Stimulated activated CD4-positive, alpha-beta T cell treated with anti-CD3 and anti-CD28 coated beads, Interleukin-2, amount 100 ng/mL, for 48 hours (primary cell): ENCODE measurements around the gene BICRAL.
"Not testable (repeated sequence)": the region's sequence is repeated elsewhere in the genome, so short reads cannot be mapped to it uniquely, and the experiment has no call there.

Experiments used
- DNase-seq, 2 donors: peaks; one replicate each; pipeline ENCODE4 v3.0.0-alpha.2; 2020

Gene BICRAL

DNA sequence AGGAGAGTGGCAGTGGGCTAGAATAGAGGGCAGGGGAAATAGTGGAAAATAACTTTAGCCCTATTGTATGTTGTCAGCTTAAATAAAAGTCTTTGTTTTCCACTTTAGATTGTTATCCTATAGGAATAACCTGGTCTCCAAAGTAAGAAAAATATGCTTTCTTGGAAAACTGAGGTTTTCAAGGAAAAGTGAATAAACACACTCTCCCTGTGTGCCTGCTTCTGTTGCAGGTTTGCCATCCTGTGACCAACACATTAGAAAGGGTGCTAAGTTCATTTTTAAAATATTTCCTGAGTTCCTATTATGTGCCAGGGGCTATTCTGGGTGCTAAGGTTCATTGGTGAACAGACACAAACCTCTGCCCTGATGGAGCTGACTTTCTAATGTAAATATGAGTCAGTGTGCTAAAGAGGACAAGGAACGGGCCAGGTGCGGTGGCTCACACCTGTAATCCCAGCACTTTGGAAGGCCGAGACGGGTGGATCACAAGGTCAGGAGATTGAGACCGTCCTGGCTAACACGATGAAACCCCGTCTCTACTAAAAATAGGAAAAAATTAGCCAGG is 23.5 kb downstream of the BICRAL start:
- no peak for DNase-seq

DNA sequence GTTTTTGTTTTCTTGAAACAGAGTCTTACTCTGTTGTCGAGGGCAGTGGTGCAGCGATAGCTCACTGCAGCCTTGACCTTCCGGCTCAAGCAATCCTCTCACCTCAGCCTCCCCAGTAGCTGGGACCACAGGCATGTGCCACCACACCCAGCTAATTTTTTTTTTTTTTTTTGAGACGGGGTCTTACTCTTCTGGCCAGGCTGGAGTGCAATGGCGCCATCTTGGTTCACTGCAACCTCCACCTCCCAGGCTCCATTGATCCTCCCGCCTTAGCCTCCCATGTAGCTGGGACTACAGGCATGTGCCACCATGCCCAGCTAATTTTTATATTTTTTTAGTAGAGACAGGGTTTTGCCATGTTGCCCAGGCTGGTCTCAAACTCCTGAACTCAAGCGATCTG is 24.5 kb downstream of the BICRAL start:
- DNase-seq: not testable (repeated sequence)

DNA sequence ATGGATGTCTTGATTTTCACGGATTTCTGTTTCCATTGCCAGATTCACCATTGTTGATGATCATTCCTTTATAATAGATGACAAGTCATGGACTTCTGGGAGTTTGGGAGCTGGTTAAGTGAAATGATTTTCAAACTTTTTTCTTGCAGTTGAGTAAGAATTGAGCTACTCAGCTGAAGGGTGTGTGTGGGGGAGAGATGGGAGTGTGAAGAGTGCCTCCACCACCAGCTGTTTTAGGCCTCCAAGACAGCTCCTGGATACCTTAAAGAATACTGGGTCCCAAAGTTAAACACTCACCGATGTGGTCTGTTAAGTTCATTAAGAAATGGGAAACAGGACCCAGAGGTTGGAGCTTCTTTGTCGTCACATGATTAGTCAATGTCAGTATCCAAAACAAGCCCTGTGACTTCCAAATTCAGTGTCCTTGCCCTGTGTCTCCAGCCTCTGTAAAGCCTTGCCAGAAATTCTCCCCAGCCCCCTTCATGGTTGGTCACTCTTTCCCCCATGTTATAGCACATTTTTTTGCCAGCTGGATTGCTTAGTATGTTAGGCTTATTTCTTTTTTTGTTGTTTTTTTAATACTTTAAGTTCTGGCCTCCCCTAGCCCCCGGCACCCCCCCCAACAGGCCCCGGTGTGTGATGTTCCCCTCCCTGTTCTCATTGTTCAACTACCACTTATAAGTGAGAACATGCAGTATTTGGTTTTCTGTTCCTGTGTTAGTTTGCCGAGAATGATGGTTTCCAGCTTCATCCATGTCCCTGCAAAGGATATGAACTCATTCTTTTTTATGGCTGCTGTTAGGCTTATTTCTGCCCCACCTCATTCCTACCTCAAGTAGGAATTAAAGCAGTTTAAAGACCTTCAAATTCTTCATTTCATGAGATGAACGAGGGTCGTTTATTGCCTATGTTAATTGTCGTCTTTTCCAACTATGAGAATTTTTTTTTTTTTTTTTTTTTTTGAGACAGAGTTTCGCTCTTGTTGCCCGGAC is 26.9 kb downstream of the BICRAL start:
- DNase-seq: no peak

DNA sequence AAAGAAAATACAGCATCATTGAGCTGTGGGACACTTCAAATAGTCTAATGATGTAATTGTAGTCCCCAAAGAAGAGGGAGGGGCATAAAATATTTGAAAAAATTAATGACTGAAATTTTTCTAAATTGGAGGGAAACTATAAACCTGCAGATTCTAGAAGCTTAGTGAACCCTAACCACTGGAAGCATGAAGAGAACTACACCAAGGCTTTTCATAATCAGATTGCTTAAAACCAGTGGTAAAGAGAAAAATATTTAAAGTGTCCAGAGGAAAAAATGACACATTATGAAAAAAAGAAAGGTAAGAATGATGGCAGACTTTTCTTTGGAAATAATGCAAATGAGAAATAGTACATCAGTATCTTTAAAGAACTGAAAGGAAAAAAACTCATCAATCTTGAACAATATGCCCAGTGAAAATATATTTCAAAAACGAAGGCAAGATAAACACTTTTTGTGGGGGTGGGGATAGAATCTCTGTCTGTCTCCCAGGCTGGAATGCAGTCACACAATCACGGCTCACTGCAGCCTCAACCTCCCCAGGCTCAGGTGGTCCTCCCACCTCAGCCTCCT is 31.3 kb downstream of the BICRAL start:
- DNase-seq: no peak

DNA sequence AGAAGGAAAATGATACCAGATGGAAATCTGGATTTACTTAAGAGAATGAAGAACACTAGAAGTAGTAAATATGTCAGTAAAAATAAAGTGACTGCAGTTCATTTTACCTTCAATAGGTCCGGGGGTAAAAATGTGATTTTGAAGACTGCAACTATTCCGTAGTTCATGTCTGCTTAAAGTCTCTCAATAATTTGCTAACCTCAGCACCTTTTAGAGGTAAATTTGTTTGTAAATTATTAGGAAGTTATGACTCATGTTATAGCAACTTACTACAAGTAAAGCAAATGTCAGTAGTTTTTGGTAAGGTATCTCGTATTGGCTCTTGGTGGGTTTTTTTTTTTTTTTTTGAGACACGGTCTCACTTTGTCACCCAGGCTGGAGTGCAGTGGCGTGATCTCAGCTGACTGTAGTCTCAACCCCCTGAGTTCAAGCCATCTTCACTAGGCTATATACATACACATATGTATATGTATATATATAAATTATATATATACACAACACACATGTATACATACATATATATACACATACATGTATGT is 32.1 kb downstream of the BICRAL start:
- DNase-seq: no peak

DNA sequence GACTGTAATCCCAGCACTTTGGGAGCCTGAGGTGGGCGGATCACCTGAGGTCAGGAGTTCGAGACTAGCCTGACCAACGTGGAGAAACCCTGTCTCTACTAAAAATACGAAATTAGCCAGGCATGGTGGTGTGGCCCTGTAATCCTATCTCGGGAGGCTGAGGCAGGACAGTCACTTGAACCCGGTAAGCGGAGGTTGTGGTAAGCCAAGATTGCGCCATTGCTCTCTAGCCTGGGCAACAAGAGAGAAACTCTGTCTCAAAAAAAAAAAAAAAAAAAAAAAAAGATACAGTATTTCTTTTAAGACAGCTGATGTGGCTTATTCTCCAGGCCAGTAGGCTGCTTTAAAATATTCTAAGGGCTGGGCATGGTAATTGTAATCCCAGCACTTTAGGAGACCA is 33.9 kb downstream of the BICRAL start:
- not testable (repeated sequence) for DNase-seq

DNA sequence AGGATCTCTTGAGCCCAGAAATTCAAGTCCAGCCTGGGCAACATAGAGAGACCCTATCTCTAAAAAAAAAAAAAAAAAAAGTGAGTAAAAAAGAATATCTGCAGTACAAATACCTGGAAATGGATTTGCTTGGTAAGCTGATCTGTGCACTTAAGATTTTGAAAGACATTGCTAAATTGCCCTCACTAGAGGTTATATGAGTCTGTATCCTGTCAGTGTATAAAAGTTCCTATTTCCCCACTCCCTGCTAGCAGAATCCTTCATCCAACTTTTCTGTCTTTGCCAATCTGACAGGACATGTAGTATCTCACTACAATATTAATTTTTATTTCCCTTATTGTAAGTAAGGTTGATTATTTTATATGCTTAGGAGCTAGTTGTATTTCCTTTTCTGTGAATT is 36.1 kb downstream of the BICRAL start:
- no peak for DNase-seq

DNA sequence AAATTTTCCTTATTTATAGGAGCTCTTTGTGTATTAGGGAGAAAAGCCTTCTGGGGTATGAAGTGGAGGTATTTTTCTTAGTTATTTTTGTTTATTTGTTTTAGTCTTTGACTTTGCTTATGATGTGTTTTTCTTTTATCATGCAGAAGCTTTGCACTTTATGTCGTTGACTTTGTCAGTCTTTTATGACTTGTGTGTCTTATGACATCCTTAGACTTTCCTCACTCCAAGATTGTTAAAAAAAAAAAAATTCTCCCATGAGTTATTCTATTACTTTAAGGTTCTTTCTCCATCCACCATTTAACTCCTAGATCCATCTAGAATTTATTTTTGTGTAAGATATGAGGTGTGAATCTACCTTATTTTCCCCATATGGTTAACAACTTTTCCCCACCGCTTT is 36.6 kb downstream of the BICRAL start:
- no peak for DNase-seq

DNA sequence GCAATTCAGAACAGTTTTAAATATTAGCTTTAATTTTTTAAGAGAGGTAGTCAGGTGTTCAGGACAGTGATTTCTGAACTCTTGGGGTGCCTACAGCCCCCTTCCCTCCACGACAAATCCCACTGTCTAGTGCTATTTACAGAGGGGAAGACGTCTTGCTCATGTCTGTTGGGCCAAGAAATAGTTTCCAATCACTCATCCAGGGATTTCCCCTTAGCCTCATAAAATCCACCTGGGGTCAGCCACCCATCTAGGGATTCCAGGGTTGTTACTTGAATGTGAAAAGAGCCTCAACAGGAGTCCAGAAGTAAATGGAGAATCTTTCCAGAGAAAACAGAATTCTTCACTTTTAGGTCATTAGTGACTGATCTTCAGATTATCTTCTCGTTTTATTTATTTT is 37.0 kb downstream of the BICRAL start:
- no peak for DNase-seq

DNA sequence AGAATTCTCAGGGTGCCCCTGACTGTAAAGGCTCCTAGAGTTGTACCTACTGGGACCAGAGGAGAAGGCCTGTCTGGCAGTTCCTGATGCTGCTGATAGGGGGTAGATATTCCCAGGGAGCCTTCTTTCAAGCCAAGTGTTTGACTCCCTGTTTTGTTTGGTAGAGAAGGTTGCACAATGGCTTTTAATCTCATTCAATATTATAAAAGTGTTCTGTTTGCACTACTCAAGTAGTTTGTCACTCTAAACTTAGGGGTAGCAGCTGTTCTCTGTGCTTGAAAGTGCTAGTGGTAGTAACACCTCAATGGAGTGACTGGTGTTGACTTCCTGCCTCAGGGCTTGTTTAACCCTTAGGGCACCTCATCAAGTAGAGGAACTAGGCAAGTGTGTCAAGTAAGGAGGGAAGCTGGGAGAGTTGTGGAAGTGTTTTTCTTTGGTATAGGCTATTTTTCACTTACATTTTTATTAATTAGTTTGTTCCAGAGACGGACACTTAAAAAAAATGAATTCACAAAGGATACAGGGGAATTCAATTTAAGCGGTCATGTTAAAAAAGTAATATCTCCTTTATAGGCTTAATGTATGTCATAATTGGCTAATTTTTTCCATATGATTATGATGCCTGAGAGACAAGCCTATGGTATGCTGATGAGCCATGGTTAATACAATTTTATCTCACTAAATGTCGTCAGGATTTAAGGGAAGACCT is 38.1 kb downstream of the BICRAL start:
- DNase-seq: no peak

DNA sequence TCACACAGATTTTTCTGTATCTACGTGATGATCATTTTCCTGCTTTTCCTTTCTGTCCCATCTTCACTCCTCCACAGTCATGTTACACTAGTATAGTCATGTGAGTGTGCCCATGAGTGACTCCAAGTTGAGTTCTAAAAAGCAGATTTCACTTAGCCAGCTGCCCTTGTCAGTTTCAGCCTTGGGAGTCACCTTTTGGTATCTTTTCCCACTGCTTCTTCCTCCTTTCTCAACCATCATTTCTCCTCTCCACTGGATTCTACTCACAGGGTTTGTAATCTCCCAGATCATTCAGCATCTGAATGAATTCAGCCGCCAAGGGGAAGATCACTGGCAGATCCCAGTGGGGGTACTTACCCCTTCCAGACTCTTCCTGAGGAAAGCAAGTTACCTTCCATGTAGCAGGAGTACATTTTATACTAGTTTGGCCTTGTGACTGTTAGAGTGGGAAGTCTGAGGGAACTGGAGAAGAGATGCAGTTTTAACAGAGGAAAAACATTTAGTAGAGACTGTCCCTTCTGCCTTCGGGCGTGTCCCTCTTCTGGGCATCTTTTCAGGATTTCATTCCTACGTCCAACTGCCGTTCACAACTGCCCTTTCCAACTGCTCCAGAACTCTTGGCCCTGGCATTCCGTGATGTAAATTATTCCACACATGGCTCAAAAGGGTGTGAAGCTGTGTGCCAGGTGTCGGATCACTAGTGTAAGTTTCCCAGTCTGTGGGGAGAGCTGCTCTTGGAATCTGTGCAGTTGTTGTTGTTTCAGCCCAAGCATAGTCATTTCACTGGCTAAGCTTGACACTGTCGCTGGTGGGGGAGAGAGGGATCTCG is 38.9 kb downstream of the BICRAL start:
- no peak for DNase-seq

DNA sequence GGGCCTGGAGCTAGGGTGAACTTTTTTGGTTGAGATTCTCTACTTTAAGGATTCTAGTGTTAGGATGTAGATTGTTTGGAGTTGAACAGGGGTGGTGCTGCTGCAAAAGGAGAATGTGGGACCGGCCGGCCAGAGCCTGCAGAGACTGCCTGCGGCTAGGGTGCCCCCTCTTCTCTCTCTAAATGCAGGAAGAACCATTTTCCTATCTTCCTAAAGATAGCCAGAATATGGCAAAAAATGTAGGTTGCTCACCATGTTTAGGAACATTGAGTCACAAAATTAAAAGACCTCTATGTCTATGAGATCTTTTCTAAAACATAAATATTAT is 39.5 kb downstream of the BICRAL start:
- DNase-seq: no peak

DNA sequence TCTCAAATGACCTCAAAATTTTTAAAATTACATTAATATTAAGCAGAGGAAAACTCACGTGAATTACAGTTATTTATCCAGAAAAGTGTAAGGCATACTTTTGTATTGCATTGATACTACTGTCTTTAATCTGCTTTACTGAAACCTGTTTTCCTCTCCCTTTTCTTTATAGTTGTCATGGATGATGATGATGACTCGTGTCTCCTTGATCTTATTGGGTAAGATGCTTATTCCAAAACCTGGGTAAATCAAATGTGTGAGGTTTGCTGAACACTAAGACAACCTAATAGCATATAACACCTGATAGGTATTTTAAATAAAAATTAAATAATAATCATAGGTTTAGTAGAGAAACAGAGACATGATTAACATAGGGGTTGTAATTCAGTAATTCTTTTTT is 40.0 kb downstream of the BICRAL start:
- no peak for DNase-seq

DNA sequence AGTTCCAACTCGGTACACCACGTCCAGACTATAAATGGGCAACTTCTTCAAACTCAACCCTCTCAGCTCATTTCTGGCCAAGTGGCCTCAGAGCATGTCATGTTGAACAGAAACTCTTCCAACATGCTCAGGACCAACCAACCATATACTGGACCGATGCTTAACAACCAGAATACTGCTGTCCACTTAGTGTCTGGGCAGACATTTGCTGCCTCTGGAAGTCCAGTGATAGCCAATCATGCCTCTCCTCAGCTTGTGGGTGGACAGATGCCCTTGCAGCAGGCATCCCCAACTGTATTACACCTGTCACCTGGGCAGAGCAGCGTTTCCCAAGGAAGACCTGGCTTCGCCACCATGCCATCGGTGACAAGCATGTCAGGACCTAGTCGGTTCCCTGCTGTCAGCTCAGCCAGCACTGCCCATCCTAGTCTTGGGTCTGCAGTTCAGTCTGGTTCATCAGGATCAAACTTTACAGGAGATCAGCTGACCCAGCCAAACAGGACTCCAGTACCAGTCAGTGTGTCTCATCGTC is 47.8 kb downstream of the BICRAL start:
- no peak for DNase-seq

DNA sequence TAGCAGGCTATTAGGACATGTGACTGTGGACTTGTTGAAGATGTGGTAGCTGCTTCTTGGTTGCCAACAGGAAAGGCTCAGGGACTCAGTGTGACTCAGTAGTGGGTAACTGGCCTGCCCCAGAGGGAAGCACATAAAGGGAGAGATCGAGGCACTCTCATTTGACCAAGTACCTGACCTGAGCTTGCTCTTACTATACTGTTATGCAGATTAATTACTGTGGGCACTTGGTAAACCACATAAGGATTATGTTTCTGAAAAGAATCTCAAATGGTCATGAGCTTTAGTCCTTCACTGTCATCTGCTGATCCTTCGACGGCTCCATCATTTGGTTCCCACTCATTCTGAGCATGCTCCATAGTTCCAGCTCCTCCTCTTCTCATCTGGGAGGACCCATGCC is 49.4 kb downstream of the BICRAL start:
- DNase-seq: no peak

DNA sequence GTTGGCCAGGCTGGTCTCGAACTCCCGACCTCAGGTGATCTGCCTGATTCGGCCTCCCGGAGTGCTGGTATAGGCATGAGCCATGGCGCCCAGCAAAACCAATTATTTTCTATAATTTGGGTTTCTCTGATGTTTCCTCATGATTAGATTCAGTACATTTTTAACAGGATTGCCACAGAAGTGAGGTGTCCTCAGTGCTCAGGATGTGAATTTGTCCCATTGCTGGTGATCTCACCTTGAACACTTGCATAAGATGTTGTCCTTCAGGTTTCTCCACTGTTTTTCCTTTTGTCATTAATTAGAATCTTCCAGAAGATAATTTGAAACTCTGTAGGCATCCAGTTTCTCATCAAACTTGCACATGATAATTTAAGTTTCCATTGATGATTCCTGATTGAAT is 52.2 kb downstream of the BICRAL start:
- no peak for DNase-seq

DNA sequence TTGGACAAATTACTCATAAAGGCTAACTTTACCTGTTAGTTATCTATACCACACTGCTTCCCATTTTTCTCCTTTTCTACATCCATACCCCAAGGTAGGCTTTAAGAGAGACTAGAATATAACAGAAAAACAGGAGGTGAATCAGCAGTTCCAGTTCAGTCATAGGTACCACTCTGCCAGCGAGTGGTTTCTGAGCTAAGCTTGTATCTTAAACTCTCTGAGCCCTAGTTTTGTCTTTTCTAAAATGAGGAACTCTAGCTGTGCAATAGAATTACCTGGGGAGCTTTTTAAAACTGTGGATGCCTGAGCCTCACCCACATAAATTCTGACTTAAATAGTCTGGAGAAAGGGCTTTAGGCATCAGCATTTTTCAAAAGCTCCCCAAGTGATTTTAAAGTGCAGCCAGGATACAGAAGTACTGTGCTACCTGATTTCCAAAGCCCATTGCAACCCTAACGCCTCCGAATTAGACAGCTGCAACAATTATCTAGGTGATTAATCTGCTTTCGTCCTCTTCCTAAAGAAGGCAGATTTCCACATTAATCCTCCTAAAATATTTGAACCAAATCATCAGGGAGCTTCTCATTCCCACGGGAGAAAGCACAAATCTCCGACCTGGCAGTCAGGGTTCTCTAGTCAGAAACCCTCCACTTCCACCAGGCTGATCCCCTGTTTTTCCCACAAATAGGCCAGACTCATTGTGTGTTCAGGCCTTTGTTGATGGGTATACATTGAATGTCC is 60.2 kb downstream of the BICRAL start:
- no peak for DNase-seq

DNA sequence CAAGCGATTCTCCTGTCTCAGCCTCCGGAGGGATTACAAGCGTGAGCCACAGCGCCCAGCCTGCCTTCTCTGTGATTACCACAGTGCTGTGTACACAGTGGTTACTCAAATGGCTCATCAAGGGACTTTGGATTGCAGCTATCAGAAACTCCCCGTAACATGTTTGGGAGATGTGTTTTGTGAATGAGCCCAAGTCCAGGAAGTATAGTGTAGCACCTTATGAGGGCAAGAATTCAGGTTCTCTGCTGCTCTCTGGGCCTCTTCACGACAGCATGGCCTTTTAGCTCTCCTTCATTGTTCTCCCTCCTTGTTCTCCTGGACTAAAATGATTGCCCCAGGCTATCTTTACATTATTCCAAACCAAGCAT is 63.5 kb downstream of the BICRAL start:
- DNase-seq: no peak

DNA sequence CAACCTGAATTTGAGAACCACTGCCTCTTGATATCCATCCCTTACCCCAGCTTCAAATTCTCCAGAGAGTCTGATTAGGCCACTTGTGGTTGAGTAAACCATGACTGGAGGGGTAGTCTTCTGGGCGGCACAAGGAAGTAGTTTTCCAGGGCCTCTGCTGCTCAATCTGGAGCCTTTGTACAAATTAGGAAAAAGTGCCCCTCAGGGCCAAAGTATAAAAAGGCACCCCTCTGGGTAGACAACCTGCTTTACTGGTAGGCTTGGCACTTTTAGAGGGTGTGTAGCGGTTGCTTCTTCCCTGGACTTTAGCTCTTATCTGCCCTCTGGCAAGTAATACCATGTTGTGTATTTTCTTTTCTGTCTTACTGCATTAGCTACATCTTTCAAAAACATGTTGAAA is 64.7 kb downstream of the BICRAL start:
- no peak for DNase-seq

DNA sequence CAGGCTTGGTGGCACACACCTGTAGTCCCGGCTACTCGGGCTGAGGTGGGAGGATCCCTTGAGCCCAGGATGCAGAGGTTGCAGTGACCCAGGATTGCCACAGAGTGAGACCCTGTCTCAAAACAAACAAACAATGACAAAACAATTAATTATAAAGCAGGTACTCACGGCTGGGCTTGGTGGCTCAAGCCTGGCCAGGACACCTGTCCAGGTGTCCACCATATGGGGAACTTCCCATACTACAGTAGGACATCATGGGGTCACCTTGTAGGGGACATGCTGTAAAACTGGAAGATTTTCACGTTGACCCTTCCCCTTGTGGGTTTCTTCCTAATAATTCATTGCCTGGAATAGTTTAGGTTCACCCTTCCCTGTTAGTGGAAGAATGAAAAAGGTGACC is 66.8 kb downstream of the BICRAL start:
- no peak for DNase-seq

DNA sequence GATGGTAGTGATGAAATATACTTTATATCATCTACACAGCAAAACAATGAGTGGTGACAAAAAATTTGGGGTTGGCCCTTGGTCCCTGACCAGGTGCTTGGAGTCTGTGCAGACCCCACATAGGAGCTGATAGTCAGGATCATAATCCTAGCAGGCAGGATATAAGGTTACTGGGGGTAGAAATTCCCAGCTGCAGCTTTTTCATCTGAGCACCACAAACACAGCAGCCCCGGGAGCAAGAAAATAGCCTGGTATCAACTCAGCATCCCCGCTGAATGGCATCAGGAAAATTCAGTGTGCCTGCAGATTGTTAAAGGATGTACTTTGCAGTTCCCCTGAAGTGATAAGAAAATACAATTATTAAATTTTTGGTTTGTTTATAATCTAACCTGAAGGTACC is 69.7 kb downstream of the BICRAL start:
- DNase-seq: no peak

DNA sequence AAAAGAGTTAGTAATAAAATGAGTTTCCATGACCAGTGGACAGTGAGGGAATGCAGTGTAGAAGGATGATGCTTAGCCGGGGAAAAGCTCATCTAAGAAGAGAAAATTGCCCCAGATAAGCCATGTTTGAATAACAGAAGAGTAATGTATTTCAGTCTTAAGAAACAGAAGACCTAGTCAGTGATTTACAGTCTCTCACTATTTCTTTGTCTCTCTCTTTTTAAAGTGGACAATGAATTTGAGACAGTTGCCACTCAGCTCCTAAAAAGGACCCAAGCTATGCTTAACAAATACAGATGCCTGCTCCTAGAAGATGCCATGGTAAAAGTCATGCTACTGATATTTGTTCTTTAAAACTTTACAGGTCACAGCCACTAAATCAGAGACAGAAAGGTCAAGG is 78.2 kb downstream of the BICRAL start:
- no peak for DNase-seq
